Mammary epithelial cell (primary cell): Measurements from ENCODE around the gene TCF19.

Experiments
- CTCF ChIP-seq, 2 donors: IDR thresholded peaks in 1 of 2; conservative IDR thresholded peaks in 1 of 2; 2 replicates each; pipeline ENCODE4 v1.5.1; 2011 to 2012; ENCODE audit warnings: inconsistent platforms in 2 of 2, low read length in 2 of 2, mild to moderate bottlenecking in 2 of 2, control low read depth in 1 of 2, low read depth in 1 of 2; ENCODE audit not compliant: insufficient read depth in 1 of 2; ENCODE audit errors: extremely low read depth in 1 of 2
- EZH2 ChIP-seq: IDR thresholded peaks from 2 replicates; pipeline ENCODE4 v1.6.1; 2012; ENCODE audit warnings: low read length, inconsistent platforms, borderline replicate concordance

- TF ChIP-seq CTCF (conservative IDR thresholded peaks at IDR 0.05 in 1 of 2, IDR thresholded peaks at IDR 0.05 in 1 of 2; ENCODE audit: extremely low read depth in 1 of 2, insufficient read depth in 1 of 2, low read depth in 1 of 2, low read length in 2 of 2): no peak
- TF ChIP-seq EZH2: no peak
These were observed 18.8 kb upstream of the TCF19 start for GRCh38 chr6:31139599-31139998.
